GM12872 (cell line): ENCODE results near the gene IRAG1.

ENCODE experiments used
- TF ChIP-seq, protein P1 (sequence below): IDR thresholded peaks from 3 replicates; pipeline ENCODE4 v1.5.1; 2011; ENCODE audit warnings: low read depth, mild to moderate bottlenecking, low read length, moderate library complexity; ENCODE audit not compliant: insufficient read depth

Gene IRAG1

DNA sequence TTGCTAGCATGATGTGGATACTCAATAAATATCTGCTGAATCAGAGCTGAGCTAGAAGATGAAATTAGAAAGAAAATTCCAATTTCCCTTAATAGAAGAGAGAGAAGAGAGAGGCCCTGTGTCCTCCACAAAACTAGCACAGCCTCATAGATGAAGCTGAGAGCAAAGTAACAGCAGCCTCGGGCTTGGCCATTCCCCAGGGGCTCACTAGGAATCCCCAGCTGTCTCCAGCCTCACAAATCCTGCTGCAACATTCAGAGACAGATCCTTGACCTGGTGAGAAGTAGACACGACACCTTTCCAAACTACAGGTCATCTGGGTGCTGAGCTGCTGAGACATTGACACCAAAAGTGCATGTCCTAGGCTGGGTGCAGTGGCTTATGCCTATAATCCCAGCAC is 26.1 kb upstream of the IRAG1 start:
- TF ChIP-seq, protein P1, sequence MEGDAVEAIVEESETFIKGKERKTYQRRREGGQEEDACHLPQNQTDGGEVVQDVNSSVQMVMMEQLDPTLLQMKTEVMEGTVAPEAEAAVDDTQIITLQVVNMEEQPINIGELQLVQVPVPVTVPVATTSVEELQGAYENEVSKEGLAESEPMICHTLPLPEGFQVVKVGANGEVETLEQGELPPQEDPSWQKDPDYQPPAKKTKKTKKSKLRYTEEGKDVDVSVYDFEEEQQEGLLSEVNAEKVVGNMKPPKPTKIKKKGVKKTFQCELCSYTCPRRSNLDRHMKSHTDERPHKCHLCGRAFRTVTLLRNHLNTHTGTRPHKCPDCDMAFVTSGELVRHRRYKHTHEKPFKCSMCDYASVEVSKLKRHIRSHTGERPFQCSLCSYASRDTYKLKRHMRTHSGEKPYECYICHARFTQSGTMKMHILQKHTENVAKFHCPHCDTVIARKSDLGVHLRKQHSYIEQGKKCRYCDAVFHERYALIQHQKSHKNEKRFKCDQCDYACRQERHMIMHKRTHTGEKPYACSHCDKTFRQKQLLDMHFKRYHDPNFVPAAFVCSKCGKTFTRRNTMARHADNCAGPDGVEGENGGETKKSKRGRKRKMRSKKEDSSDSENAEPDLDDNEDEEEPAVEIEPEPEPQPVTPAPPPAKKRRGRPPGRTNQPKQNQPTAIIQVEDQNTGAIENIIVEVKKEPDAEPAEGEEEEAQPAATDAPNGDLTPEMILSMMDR = no peak

DNA sequence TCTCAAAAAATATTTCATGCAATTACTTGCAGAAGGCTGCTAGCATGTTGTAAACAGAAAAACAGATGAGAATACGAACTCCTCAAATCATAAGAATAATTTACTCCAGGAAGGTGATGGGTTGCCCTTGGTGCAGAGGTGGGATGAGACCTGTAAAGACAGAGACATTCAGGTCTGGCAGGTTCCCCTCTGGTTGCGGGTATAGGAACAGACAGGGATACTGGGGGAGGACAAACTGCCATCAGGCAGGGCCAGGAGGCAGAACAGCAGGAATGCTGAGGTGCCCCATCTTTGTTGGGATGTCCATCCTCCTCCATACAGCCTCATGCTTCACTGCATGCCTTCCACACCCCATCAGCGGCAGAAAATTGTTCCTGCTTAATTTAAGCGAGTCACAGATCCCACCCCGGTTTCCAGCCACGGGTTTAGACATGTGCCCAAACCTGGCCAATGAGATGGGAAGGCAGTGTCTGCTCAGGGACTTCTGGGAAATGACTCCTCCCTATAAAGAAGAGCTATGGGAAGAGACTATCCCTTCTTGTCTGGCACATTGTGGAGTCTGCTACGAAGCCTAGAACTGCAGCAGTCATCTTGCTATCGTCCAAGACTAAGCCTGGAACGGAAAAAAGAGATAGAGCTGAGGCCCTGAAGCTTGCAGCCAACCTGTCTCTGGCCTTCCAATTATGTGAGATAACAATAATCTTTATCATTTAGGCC is 23.1 kb upstream of the IRAG1 start:
- TF ChIP-seq, protein P1 = no peak

DNA sequence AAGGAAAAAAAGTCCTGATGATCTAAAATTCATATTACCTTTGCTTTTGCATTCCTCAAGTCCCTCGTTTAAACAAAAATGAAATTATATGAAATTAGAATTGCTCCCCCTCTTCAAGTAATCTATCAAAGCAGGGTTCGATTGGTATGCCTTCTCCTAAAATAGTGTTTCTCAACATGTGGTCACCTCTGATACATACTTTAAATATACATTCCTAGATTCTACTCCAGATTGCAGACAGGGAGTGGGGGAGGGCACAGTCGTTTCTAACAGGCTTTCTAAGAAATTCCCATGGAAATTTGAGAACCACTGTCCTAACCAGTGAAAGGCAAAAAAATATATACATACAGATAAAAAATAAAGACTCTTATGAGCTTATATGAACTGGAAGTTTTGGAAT is 22.6 kb upstream of the IRAG1 start:
- TF ChIP-seq, protein P1 = no peak

DNA sequence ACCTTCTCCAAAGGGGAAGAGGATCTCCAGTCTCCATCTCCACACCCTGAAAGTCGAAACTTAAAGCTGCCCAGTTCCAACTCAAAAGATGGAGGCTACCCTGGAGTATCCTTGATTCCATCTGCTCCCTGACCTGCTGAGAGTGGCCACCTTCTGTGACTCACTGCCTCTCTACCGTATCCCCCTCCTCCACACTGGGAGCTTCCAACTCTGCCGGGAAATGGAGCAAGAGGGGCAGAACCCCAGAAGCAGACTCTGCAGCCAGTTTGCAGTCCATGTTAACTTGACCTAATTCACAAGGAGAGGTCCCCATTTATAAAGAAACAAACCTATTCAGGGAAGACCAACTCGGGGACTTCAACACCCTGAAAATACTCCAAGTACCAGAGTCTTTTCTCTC is 22.0 kb upstream of the IRAG1 start:
- TF ChIP-seq, protein P1 = no peak

DNA sequence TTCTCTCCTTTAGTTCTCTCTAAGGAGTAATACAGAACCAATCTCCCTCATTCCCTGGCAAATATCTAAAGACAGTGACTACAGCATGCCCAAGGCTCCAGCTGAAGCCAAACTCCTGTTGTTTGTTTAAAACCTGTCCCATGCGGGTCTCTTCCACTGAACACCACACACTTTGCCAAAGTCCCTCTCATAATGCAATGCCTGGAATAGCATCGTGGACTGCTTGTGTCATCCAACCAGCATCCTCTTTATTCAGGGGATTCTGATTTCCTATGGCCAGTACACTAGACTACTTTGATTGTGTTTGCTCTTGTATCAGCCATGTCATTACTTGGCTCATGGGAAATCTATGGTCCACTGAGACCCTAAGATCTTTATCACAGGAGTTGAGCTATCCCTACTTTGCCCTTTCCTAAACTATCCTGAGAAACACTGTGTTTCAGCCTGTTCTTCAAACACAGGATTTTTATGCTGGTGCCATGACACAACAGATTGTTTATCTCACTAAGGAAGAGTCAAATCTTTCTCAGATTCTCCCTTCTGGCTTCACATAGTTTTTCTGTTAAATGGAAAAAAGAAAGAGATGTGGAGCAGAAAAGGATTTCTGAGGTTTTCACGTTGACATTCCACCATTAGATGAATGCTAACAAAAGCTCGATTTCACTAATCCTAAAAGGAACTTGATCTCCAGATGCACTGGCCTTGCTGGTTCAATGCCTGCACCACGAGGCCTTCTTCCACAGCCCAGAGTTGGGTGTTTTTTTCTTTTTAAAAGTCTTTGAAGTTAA is 15.9 kb upstream of the IRAG1 start:
- TF ChIP-seq, protein P1 = no peak

DNA sequence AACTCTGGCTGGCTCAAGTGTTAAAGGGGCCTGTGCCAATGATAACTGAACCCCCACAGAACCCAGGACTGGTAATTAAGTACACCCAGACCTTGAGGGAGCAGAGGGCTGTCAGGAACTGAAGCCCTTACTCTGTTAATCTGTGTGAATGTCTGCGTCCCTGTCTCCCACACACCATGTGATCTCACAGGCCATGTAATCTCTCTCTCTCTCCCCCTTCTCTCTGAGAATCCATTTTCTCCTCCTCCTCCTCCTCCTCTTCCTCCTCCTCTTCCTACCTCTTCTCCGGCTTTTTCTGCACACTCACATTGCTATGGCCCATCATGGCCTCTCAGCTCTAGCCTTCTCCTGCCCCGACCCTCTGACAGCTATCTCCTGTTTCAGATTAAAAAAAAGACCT is 14.6 kb upstream of the IRAG1 start:
- TF ChIP-seq, protein P1 = no peak

DNA sequence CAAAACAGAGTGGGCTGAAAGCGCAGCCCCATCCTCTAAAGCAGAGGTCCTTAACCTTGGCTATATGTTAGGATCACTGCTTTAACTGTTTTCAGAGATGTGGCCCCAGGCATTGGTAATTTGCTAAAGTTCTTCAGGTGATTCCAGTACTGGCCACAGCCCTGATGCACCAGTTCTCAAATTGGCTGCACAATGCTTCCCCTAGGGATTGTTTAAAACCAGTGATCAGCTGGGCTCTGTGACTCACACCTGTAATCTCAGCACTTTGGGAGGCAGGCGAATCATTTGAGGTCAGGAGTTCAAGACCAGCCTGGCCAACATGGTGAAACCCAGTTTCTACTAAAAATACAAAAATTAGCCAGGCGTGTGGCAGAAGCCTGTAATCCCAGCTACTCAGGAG is 8.4 kb upstream of the IRAG1 start:
- TF ChIP-seq, protein P1 = no peak
